Bronchial epithelial cell (primary cell): ENCODE data around the gene IPO4. TPM values are rescaled to one million over a fixed set of nuclear protein-coding genes. Genes with fewer than 3 reads are reported as not detected.

Experiments
- DNase-seq: peaks from one replicate; pipeline ENCODE4 v3.0.0-alpha.2; 2010; ENCODE audit warnings: low read depth
- FAIRE-seq: peaks from 2 replicates; lab custom pipeline; 2011; peaks lifted over from hg19 to GRCh38; lab: Jason Lieb, UNC
- H3K27me3 ChIP-seq: 2 replicates; pipeline ENCODE4 v1.5.1; 2011; ENCODE audit warnings: low read length; ENCODE audit not compliant: control insufficient read depth, insufficient read depth
- H3K36me3 ChIP-seq: 2 replicates; pipeline ENCODE4 v1.5.1; 2011; ENCODE audit warnings: low read length; ENCODE audit not compliant: control insufficient read depth, insufficient read depth
- H3K4me3 ChIP-seq: 2 replicates; pipeline ENCODE4 v1.5.1; 2011; ENCODE audit warnings: mild to moderate bottlenecking, low read depth, low read length, control low read depth
- CTCF ChIP-seq: IDR thresholded peaks from 2 replicates; pipeline ENCODE4 v1.5.1; 2011; ENCODE audit warnings: mild to moderate bottlenecking, moderate library complexity, low read length, control low read depth, inconsistent platforms; ENCODE audit not compliant: insufficient read depth, severe bottlenecking
- total RNA-seq: library from RNA; depleted of rRNA; stranded (reverse); fragments of >200 nt; gene quantifications from 2 replicates; pipeline ENCODE4 v1.2.1, GENCODE V29; 2014

Gene IPO4
- total RNA-seq, 1 donor from 2014 or later, result 41.9 TPM

DNA sequence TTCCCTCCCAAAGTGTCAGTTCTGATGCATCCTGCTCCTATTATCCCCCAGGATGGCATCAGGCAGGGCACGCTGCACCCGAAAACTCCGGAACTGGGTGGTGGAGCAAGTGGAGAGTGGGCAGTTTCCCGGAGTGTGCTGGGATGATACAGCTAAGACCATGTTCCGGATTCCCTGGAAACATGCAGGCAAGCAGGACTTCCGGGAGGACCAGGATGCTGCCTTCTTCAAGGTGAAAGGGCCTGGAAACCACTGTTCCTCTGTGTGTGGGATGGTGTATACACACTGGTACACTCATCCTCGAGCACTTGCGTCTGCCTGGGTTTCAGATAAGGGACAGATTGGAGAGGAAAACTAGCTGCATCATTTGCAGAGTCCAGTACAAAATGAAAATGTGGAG lies 26.5 kb downstream of the IPO4 start:
- no peak for DNase-seq
- no peak for TF ChIP-seq CTCF
- Histone ChIP-seq H3K36me3 (peaks cover 46% of the 10 kb centered on the region), H3K4me3 (peak overlapping the region; percentile 73), H3K27me3 (no peaks in the 10 kb centered on the region)
- no peak for FAIRE-seq

DNA sequence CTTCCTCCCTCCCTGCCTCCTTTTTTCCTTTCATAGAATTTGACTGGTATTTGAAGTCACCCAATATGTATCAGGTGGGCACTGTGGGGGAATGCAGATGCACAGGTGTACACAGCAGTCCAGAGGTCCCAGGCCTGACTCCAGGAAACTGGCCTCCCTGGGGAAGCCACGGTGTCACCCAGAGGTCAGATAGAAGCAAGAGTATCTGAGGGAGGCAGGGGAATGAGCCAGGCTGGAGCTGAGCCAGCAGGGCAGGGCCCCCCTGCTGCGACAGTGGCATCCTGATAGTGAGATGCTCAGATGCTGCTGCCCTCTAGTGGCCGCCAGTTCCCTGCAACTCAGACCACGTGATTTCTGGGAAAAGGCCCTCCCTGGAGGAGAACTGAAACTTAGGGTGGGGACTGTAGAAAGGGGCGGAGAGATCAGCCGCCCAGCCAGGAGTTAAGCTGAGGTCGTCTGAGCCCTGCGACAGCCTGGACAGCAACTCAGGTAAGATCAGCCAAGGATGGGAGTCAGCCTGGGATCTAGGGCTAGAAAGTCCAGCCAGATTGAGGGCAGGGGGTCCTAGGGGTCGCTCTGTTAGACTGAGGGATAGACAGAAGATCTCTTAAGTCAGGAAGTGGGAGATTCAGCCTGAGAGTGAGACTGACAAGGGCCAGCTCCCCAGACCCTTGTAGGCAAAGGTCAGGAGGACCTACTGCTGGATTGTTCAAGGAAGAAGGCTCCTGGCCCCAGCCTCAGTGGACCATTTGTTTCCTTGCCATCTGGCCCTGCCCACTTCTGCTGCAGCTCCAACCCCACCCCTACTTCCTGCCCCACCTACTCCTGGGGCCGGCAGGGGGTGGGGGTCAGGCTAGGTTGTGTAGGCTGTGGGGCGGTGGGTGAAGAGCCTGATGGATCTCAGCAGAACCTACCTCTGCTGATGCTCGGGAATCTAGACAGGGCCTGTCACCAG lies 27.5 kb downstream of the IPO4 start, which contains the start of gene IRF9:
Gene IRF9, plus strand, starts transcription at position 416 of the 955 bp plus-strand sequence. CDS start 880 bp downstream, outside the sequence.
- FAIRE-seq (no peak), DNase-seq (peak; percentile 86)

GRCh38 chr14:24160499-24160849 lies 28.1 kb downstream of the IPO4 start:
- no peak for FAIRE-seq
- peaks cover 48% of the 10 kb centered on the region for H3K36me3 ChIP-seq
- H3K4me3 ChIP-seq, result no peak overlapping the region
- H3K27me3 ChIP-seq, result no peaks in the 10 kb centered on the region
- no peak for TF ChIP-seq CTCF
- no peak for DNase-seq

More for the DNA sequence above, 27.5 kb downstream of the IPO4 start, which contains the start of gene IRF9:
- H3K27me3 ChIP-seq, result no peaks in the 10 kb centered on the region
- TF ChIP-seq CTCF, result peak; percentile 96
- peak within 1 kb of the TSS; percentile 73 for H3K4me3 ChIP-seq
- H3K36me3 ChIP-seq, result peaks cover 47% of the 10 kb centered on the region

GRCh38 chr14:24159777-24160498 lies 28.7 kb downstream of the IPO4 start:
- DNase-seq, result no peak
- Histone ChIP-seq H3K36me3 (peaks cover 49% of the 10 kb centered on the region), H3K4me3 (no peak overlapping the region), H3K27me3 (no peaks in the 10 kb centered on the region)
- FAIRE-seq, result no peak
- TF ChIP-seq CTCF, result no peak

- FAIRE-seq, result no peak
- Histone ChIP-seq H3K27me3 (no peaks in the 10 kb centered on the region), H3K4me3 (no peak overlapping the region), H3K36me3 (peaks cover 38% of the 10 kb centered on the region)
- TF ChIP-seq CTCF, result no peak
- DNase-seq, result no peak
Measured at GRCh38 chr14:24157331-24157730, 31.3 kb downstream of the IPO4 start.
